Liver (tissue), 9 donors: Measurements from ENCODE around the gene IMMP1L. TPM values are rescaled to one million over a fixed set of nuclear protein-coding genes. Genes with fewer than 3 reads are reported as not detected.

Source experiments
- DNase-seq: peaks from one replicate; pipeline ENCODE4 v3.0.0-alpha.2; 2017; ENCODE audit warnings: low spot score
- H3K27ac ChIP-seq, 2 donors: one replicate each; pipeline ENCODE4 v1.7.0; 2013; ENCODE audit warnings: inconsistent platforms in 2 of 2, low read length in 2 of 2, control low read depth in 1 of 2, low read depth in 1 of 2, mild to moderate bottlenecking in 1 of 2
- H3K27me3 ChIP-seq, 4 donors: one replicate each; pipeline versions ENCODE4 v1.6.1 to v1.7.0; 2013; ENCODE audit warnings: low read length in 3 of 4, inconsistent platforms in 1 of 4, mild to moderate bottlenecking in 1 of 4, moderate library complexity in 1 of 4; ENCODE audit not compliant: control insufficient read depth in 4 of 4, insufficient read depth in 4 of 4
- H3K36me3 ChIP-seq, 4 donors: one replicate each; pipeline versions ENCODE4 v1.6.1 to v1.7.0; 2013; ENCODE audit warnings: low read length in 3 of 4, mild to moderate bottlenecking in 3 of 4, low read depth in 1 of 4, moderate library complexity in 1 of 4; ENCODE audit not compliant: control insufficient read depth in 4 of 4, insufficient read depth in 3 of 4
- H3K4me1 ChIP-seq, 4 donors: one replicate each; pipeline versions ENCODE4 v1.6.1 to v1.7.0; 2013; ENCODE audit warnings: low read length in 3 of 4, mild to moderate bottlenecking in 3 of 4, moderate library complexity in 1 of 4; ENCODE audit not compliant: control insufficient read depth in 4 of 4, insufficient read depth in 4 of 4
- H3K4me3 ChIP-seq, 3 donors: one replicate each; pipeline versions ENCODE4 v1.6.1 to v1.7.0; 2013; ENCODE audit warnings: low read length in 3 of 3, control low read depth in 1 of 3, low read depth in 1 of 3, mild to moderate bottlenecking in 1 of 3
- H3K9ac ChIP-seq, 2 donors: one replicate each; pipeline ENCODE4 v1.7.0; 2013; ENCODE audit warnings: low read length in 2 of 2, mild to moderate bottlenecking in 2 of 2, moderate library complexity in 2 of 2, control low read depth in 1 of 2, low read depth in 1 of 2
- H3K9me3 ChIP-seq, 4 donors: one replicate each; pipeline versions ENCODE4 v1.6.1 to v1.7.0; 2013; ENCODE audit warnings: low read length in 3 of 4; ENCODE audit not compliant: control insufficient read depth in 4 of 4
- ATF3 ChIP-seq: IDR thresholded peaks from 2 replicates; pipeline ENCODE4 v1.6.1; 2016; ENCODE audit warnings: antibody characterized with exemption
- CTCF ChIP-seq: fragments of 150-350 bp; IDR thresholded peaks from 2 replicates; pipeline ENCODE4 v1.5.1; 2017; ENCODE audit warnings: improper control_type of control experiment, low read depth, low read length; ENCODE audit not compliant: missing input control
- EGR1 ChIP-seq, 2 donors: IDR thresholded peaks; 2 replicates each; pipeline ENCODE4 v1.6.1; 2016 to 2018; ENCODE audit warnings: antibody characterized with exemption in 2 of 2, low read depth in 2 of 2
- FOXA1 ChIP-seq: IDR thresholded peaks from 2 replicates; pipeline ENCODE4 v1.6.1; 2016; ENCODE audit warnings: antibody characterized with exemption
- FOXA2 ChIP-seq: IDR thresholded peaks from 2 replicates; pipeline ENCODE4 v1.6.1; 2016; ENCODE audit warnings: antibody characterized with exemption
- GABPA ChIP-seq, 2 donors: IDR thresholded peaks in 1 of 2; conservative IDR thresholded peaks in 1 of 2; 2 replicates each; pipeline ENCODE4 v1.6.1; 2016; ENCODE audit warnings: antibody characterized with exemption in 2 of 2, mild to moderate bottlenecking in 1 of 2, moderate library complexity in 1 of 2
- HNF4A ChIP-seq, 2 donors: conservative IDR thresholded peaks; 2 replicates each; pipeline ENCODE4 v1.6.1; 2016; ENCODE audit warnings: antibody characterized with exemption in 2 of 2, mild to moderate bottlenecking in 2 of 2
- HNF4G ChIP-seq: IDR thresholded peaks from 2 replicates; pipeline ENCODE4 v1.6.1; 2016; ENCODE audit warnings: antibody characterized with exemption
- MAX ChIP-seq: IDR thresholded peaks from 2 replicates; pipeline ENCODE4 v1.6.1; 2016; ENCODE audit warnings: antibody characterized with exemption
- NR2F2 ChIP-seq: IDR thresholded peaks from 2 replicates; pipeline ENCODE4 v1.6.1; 2016; ENCODE audit warnings: antibody characterized with exemption
- RAD21 ChIP-seq, 2 donors: IDR thresholded peaks; 2 replicates each; pipeline ENCODE4 v1.6.1; 2016; ENCODE audit warnings: antibody characterized with exemption in 2 of 2, mild to moderate bottlenecking in 2 of 2
- REST ChIP-seq: IDR thresholded peaks from 2 replicates; pipeline ENCODE4 v1.6.1; 2016; ENCODE audit warnings: antibody characterized with exemption, mild to moderate bottlenecking
- RXRA ChIP-seq, 2 donors: IDR thresholded peaks; 2 replicates each; pipeline ENCODE4 v1.6.1; 2017 to 2018; ENCODE audit warnings: antibody characterized with exemption in 2 of 2, mild to moderate bottlenecking in 1 of 2
- SP1 ChIP-seq: IDR thresholded peaks from 2 replicates; pipeline ENCODE4 v1.6.1; 2018; ENCODE audit warnings: antibody characterized with exemption, mild to moderate bottlenecking
- TAF1 ChIP-seq: conservative IDR thresholded peaks from 2 replicates; pipeline ENCODE4 v1.6.1; 2016; ENCODE audit warnings: antibody characterized with exemption, mild to moderate bottlenecking
- YY1 ChIP-seq: IDR thresholded peaks from 2 replicates; pipeline ENCODE4 v1.6.1; 2016; ENCODE audit warnings: antibody characterized with exemption, mild to moderate bottlenecking
- ZBTB33 ChIP-seq: IDR thresholded peaks from 2 replicates; pipeline ENCODE4 v1.6.1; 2016; ENCODE audit warnings: antibody characterized with exemption
- WGBS: extraction: QIAGEN DNeasy Blood & Tissue Kit; methylation state at CpG from one replicate; pipeline ENCODE4 v1.1.7; 2013; 5-methylcytosine and 5-hydroxymethylcytosine counted together
- polyA plus RNA-seq, 2 donors: library from polyadenylated mRNA; stranded (reverse) in 1 of 2; unstranded in 1 of 2; fragments of 200-250 nt in 1 of 2; fragments of >200 nt in 1 of 2; fragmentation: Nextera tagmentation in 1 of 2; extraction: Ambion mirVana in 1 of 2; gene quantifications; one replicate each; pipeline versions ENCODE4 v1.2.1 to v1.2.3, GENCODE V29; 2013 to 2015
- total RNA-seq, 2 donors: library from RNA; depleted of rRNA; stranded (reverse); fragments of >200 nt; gene quantifications; one replicate each; pipeline ENCODE4 v1.2.3, GENCODE V29; 2014
- donor health status: healthy.
- donor health status: healthy.
- donor health status: healthy.
- donor health status: healthy.
- donor health status: healthy.

The IMMP1L gene
- total and polyA plus RNA-seq, 4 donors = 8.2 to 28.1 (median 15.2) TPM

GRCh38 chr11:31535479-31535878 lies 26.1 kb upstream of the IMMP1L start:
- Histone ChIP-seq H3K9me3 (no peaks in the 10 kb centered on the region), H3K4me1 (no peaks in the 10 kb centered on the region), H3K9ac (no peak overlapping the region), H3K36me3 (peaks cover 0 to 1% (median 0%) of the 10 kb centered on the region in 4 donors), H3K4me3 (no peak overlapping the region), H3K27me3 (no peaks in the 10 kb centered on the region), H3K27ac (no peak overlapping the region)
- DNase-seq = no peak
- TF ChIP-seq FOXA2 = no peak
- no peak for TF ChIP-seq RXRA (IDR thresholded peaks at IDR 0.05)
- TF ChIP-seq HNF4A (conservative IDR thresholded peaks at IDR 0.05) = no peak
- TF ChIP-seq TAF1 = no peak
- WGBS = 87% methylated on average over 4 of the region's 4 CpGs

GRCh38 chr11:31531293-31531692 lies 21.9 kb upstream of the IMMP1L start:
- H3K27ac ChIP-seq = no peak overlapping the region
- TF ChIP-seq CTCF = no peak
- no peak for TF ChIP-seq HNF4A (conservative IDR thresholded peaks at IDR 0.05)
- TF ChIP-seq SP1 = no peak
- TF ChIP-seq ATF3 = no peak
- no peak for TF ChIP-seq MAX
- no peak for TF ChIP-seq TAF1
- no peak for TF ChIP-seq NR2F2
- no peak for TF ChIP-seq RXRA (IDR thresholded peaks at IDR 0.05)
- WGBS = 99% methylated on average over 1 of the region's 1 CpG
- H3K4me1 ChIP-seq = no peaks in the 10 kb centered on the region
- no peaks in the 10 kb centered on the region for H3K27me3 ChIP-seq
- no peak overlapping the region for H3K9ac ChIP-seq
- DNase-seq = no peak
- H3K9me3 ChIP-seq = no peaks in the 10 kb centered on the region
- no peaks in the 10 kb centered on the region for H3K36me3 ChIP-seq
- no peak overlapping the region for H3K4me3 ChIP-seq

- Histone ChIP-seq H3K9ac (no peak overlapping the region), H3K4me3 (no peak overlapping the region), H3K27ac (no peak overlapping the region), H3K9me3 (no peaks in the 10 kb centered on the region), H3K27me3 (no peaks in the 10 kb centered on the region), H3K36me3 (no peaks in the 10 kb centered on the region), H3K4me1 (no peaks in the 10 kb centered on the region)
- TF ChIP-seq HNF4G (no peak), TAF1 (no peak), CTCF (no peak), GABPA (IDR thresholded peaks at IDR 0.05 in 1 of 2, conservative IDR thresholded peaks at IDR 0.05 in 1 of 2) (no peak), FOXA1 (no peak), MAX (no peak), ATF3 (no peak), NR2F2 (no peak), YY1 (no peak), RXRA (IDR thresholded peaks at IDR 0.05) (no peak), RAD21 (IDR thresholded peaks at IDR 0.05) (no peak), ZBTB33 (no peak), FOXA2 (no peak), HNF4A (conservative IDR thresholded peaks at IDR 0.05) (no peak), REST (no peak), EGR1 (IDR thresholded peaks at IDR 0.05; ENCODE audit: low read depth in 2 of 2) (no peak)
- no peak for DNase-seq
Observed at GRCh38 chr11:31529701-31530100, 20.3 kb upstream of the IMMP1L start.
